HepG2 (cell line): ENCODE results near the gene SV2B. TPM values are rescaled to one million over a fixed set of nuclear protein-coding genes. Genes with fewer than 3 reads are reported as not detected.

ENCODE experiments used
- ATAC-seq: fragments of 200-7000 bp; cut with Tn5 transposase; 3 replicates; pipeline ENCODE4 v1.9.1; 2020; ENCODE audit warnings: mild to moderate bottlenecking, moderate library complexity
- BruUV-seq: library from RNA; stranded (reverse); fragments of 400-500 nt; replicated peaks from 2 replicates; lab custom pipeline; 2021; lab: Mats Ljungman, UMichigan
- CTCF ChIA-PET: fragments of 300-600 bp; formaldehyde crosslinking; extraction: SDS; loops from one replicate; lab custom pipeline; 2021; ENCODE audit warnings: low total read pairs, inconsistent platforms, low intra/inter-chr PET ratio; lab: Yijun Ruan, JAX
- POLR2A ChIA-PET: fragments of 350-600 bp; sonication (Branson Sonifier 250); formaldehyde crosslinking; loops from one replicate; lab custom pipeline; 2020; ENCODE audit warnings: antibody characterized with exemption, inconsistent platforms; lab: Yijun Ruan, JAX
- DNase-seq: peaks from one replicate; pipeline ENCODE4 v3.0.0-alpha.2; 2015; ENCODE audit warnings: low spot score
- FAIRE-seq: peaks from 3 replicates; lab custom pipeline; 2011; peaks lifted over from hg19 to GRCh38; lab: Jason Lieb, UNC
- H2AFZ ChIP-seq: one replicate; pipeline ENCODE4 v1.6.1; 2011; ENCODE audit warnings: low read length, inconsistent platforms
- H3K27ac ChIP-seq: fragments of 300-600 bp; 3 replicates; pipeline ENCODE4 v1.8.0; 2011; ENCODE audit warnings: mixed run types, mild to moderate bottlenecking, mixed read lengths, low read length, inconsistent platforms; ENCODE audit not compliant: insufficient read depth; ENCODE audit errors: extremely low read length
- H3K27me3 ChIP-seq, 2 experiments: fragments of 200-600 bp in 1 of 2; 2 replicates in 1 of 2; 3 replicates in 1 of 2; pipeline versions ENCODE4 v1.6.0 to v1.8.0; 2011; ENCODE audit warnings: low read length in 2 of 2, mild to moderate bottlenecking in 2 of 2, moderate library complexity in 2 of 2, inconsistent platforms in 1 of 2; ENCODE audit not compliant: insufficient read depth in 2 of 2, control insufficient read depth in 1 of 2
- H3K36me3 ChIP-seq, 2 experiments: fragments of 200-600 bp in 1 of 2; replicated peaks in 1 of 2; 2 replicates in 1 of 2; 3 replicates in 1 of 2; pipeline versions ENCODE4 v1.5.1 to v1.8.0; 2011; ENCODE audit warnings: low read length in 2 of 2, inconsistent platforms in 1 of 2; ENCODE audit not compliant: insufficient read depth in 2 of 2, control insufficient read depth in 1 of 2
- H3K4me1 ChIP-seq: 2 replicates; pipeline ENCODE4 v1.5.1; 2012; ENCODE audit warnings: low read length, inconsistent platforms; ENCODE audit not compliant: insufficient read depth
- H3K4me2 ChIP-seq: 2 replicates; pipeline ENCODE4 v1.6.0; 2011; ENCODE audit warnings: low read depth, low read length, inconsistent platforms
- H3K4me3 ChIP-seq, 3 experiments: fragments of 200-600 bp in 1 of 3; sonication (generic), shearing (Covaris generic) in 1 of 3; replicated peaks in 1 of 3; 2 replicates each; pipeline ENCODE4 v1.5.1; 2011 to 2016; ENCODE audit warnings: low read length in 3 of 3, inconsistent platforms in 2 of 3, low read depth in 2 of 3, mild to moderate bottlenecking in 2 of 3, control low read depth in 1 of 3, mixed read lengths in 1 of 3; ENCODE audit not compliant: insufficient read depth in 1 of 3
- H3K79me2 ChIP-seq: one replicate; pipeline ENCODE4 v1.6.1; 2011; ENCODE audit warnings: low read length, inconsistent platforms; ENCODE audit not compliant: insufficient read depth
- H3K9ac ChIP-seq: 2 replicates; pipeline ENCODE4 v1.6.0; 2011; ENCODE audit warnings: mild to moderate bottlenecking, low read depth, low read length, inconsistent platforms; ENCODE audit not compliant: insufficient read depth
- H3K9me3 ChIP-seq: 2 replicates; pipeline ENCODE4 v1.5.1; 2012; ENCODE audit warnings: mild to moderate bottlenecking, low read length
- H4K20me1 ChIP-seq: 2 replicates; pipeline ENCODE4 v1.6.0; 2011; ENCODE audit warnings: inconsistent platforms, mild to moderate bottlenecking, low read length, moderate library complexity; ENCODE audit not compliant: insufficient read depth
- AFF4 ChIP-seq: sonication (generic); formaldehyde crosslinking; IDR thresholded peaks from 2 replicates; pipeline ENCODE4 v1.4.0; 2020; ENCODE audit warnings: missing genetic modification reagents
- AHR ChIP-seq: IDR thresholded peaks from 2 replicates; pipeline ENCODE4 v1.6.1; 2018; ENCODE audit warnings: missing genetic modification reagents, missing compliant biosample characterization
- ASH2L ChIP-seq: fragments of 300-600, 200-600 bp; sonication (generic); IDR thresholded peaks from 2 replicates; pipeline ENCODE4 v1.7.0; 2017; ENCODE audit warnings: low read depth, mild to moderate bottlenecking, moderate library complexity, mixed read lengths, low read length; ENCODE audit not compliant: insufficient read length
- GABPB1 ChIP-seq: IDR thresholded peaks from 2 replicates; pipeline ENCODE4 v1.6.1; 2016; ENCODE audit warnings: mild to moderate bottlenecking, missing genetic modification reagents, moderate library complexity, missing compliant biosample characterization
- JUND ChIP-seq: sonication (generic); formaldehyde crosslinking; IDR thresholded peaks from 2 replicates; pipeline ENCODE4 v1.8.0; 2022; ENCODE audit warnings: mild to moderate bottlenecking, missing genetic modification reagents
- NFKB2 ChIP-seq: sonication (generic); formaldehyde crosslinking; IDR thresholded peaks from 2 replicates; pipeline ENCODE4 v1.4.0; 2020; ENCODE audit warnings: missing genetic modification reagents, borderline replicate concordance
- ONECUT2 ChIP-seq: sonication (generic); formaldehyde crosslinking; IDR thresholded peaks from 2 replicates; pipeline ENCODE4 v1.4.0; 2020; ENCODE audit warnings: missing genetic modification reagents
- RAD21 ChIP-seq: fragments of 450-650 bp; formaldehyde crosslinking; IDR thresholded peaks from 2 replicates; pipeline ENCODE4 v1.5.0; 2020; ENCODE audit warnings: mild to moderate bottlenecking
- RARG ChIP-seq: sonication (generic); formaldehyde crosslinking; IDR thresholded peaks from 2 replicates; pipeline ENCODE4 v1.4.0; 2020; ENCODE audit warnings: low read depth, mild to moderate bottlenecking, missing genetic modification reagents
- SP4 ChIP-seq: sonication (generic); formaldehyde crosslinking; IDR thresholded peaks from 2 replicates; pipeline ENCODE4 v1.8.1; 2023; ENCODE audit warnings: mild to moderate bottlenecking, missing genetic modification reagents
- STAG1 ChIP-seq: sonication (generic); formaldehyde crosslinking; IDR thresholded peaks from 2 replicates; pipeline ENCODE4 v1.4.0; 2020; ENCODE audit warnings: missing genetic modification reagents
- ZNF552 ChIP-seq: sonication (generic); formaldehyde crosslinking; IDR thresholded peaks from 2 replicates; pipeline ENCODE4 v1.9.0; 2022; ENCODE audit warnings: missing genetic modification reagents, mild to moderate bottlenecking, borderline replicate concordance
- ZNF614 ChIP-seq: IDR thresholded peaks from 2 replicates; pipeline ENCODE4 v1.6.1; 2018; ENCODE audit warnings: missing biosample characterization, missing genetic modification reagents, inconsistent platforms, borderline replicate concordance
- ZNF674 ChIP-seq: sonication (generic); formaldehyde crosslinking; IDR thresholded peaks from 2 replicates; pipeline ENCODE4 v1.5.0; 2020; ENCODE audit warnings: low read depth, mild to moderate bottlenecking, missing genetic modification reagents
- WGBS: methylation state at CpG from one replicate; pipeline ENCODE4 v1.1.6; 2017; ENCODE audit warnings: low lambda C conversion rate; 5-methylcytosine and 5-hydroxymethylcytosine counted together
- in situ Hi-C: cut with HindIII; loops from 2 replicates; pipeline ENCODE4 v1.10.0; 2017; ENCODE audit warnings: low pct_unique_long_range_greater_than_20kb; ENCODE audit not compliant: extremely low pct_ligation_motif_present
- intact Hi-C: fragments of 100-400 bp; cut with micrococcal nuclease; formaldehyde crosslinking; loops from one replicate; pipeline ENCODE4 v1.10.0; 2022; ENCODE audit not compliant: unreplicated experiment
- polyA plus RNA-seq, 8 experiments: library from polyadenylated mRNA; depleted of rRNA in 3 of 8; stranded (reverse) in 7 of 8; unstranded in 1 of 8; fragments of >200 nt; fragmentation: Illumina TruSeq in 4 of 8; extraction: Trizol in 4 of 8; gene quantifications; 2 replicates each; pipeline versions ENCODE4 v1.2.1 to v1.2.3, GENCODE V29; 2011 to 2016; ENCODE audit warnings: low read depth in 4 of 8, missing spikeins in 1 of 8, mixed read lengths in 1 of 8; ENCODE audit not compliant: insufficient read depth in 1 of 8
- total RNA-seq, 5 experiments: library from RNA; depleted of rRNA; stranded (reverse); fragments of >200 nt; fragmentation: Illumina TruSeq; extraction: Trizol; gene quantifications; 2 replicates each; pipeline ENCODE4 v1.2.3, GENCODE V29; 2016; ENCODE audit warnings: low read depth in 1 of 5
- TF ChIP-seq, protein P1 (sequence below): sonication (generic); formaldehyde crosslinking; IDR thresholded peaks from 2 replicates; pipeline ENCODE4 v1.4.0; 2020; ENCODE audit warnings: missing genetic modification reagents

Gene SV2B
- total and polyA plus RNA-seq, 2 of the 13 experiments (the other 11 are each of a cell fraction or from before 2014, with no cell fraction given) = not detected

DNA sequence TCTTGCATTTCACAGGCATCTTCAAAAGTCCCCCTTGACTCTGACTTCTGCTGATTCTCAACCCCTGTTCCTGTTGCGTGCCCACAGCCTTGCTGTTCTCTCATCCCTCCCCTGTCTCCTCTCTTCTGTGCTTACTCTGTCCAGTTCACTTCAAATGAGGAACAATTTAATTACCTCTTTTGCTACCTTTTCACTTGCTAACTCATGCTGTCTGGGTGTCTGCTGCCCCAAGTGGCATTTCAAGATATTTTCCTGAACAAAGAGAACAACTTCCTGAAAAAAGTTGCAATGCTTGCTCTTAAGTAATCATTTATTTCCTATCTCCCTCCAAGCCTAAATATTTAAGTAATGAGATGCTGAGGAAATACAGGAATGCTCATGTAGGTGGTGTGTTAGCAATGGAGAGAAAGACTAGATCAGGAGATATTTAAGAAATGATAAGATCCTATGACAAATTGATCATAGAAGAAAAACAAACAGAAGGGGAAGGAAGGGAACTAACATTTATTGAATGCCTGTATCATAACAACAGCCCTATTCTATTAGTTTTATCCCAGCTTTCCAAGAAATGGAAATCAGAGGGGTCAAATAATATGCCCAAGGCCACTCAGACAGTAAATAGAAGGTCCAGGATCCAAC lies 42.2 kb downstream of the SV2B start:
- POLR2A ChIA-PET = no interaction called here
- peaks cover 0 to 4% of the 10 kb centered on the region in 2 experiments; a peak in 1 of 5 replicates for H3K27me3 ChIP-seq

DNA sequence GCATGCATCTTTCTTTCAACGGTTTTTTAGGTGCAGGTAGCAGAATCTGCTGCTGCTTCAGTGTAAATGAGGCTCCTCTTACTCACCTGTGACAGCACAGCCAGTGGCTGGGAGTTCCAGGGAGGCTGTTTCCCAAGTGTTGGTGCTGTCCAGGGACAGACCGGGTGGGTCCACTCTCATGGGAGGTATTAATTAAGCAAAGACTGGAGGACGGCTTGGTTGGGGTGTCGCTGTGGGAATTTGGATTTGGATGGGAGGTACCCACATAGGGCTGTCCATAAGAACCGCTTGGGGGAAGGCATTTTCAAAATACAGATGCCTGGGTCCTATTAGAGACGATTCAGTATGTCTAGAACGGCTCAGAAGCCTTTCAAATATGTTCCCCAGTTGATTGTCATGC lies 42.9 kb downstream of the SV2B start:
- H3K4me3 ChIP-seq = no peak overlapping the region
- no peak for ATAC-seq
- H2AFZ ChIP-seq = no peak overlapping the region
- no peaks in the 10 kb centered on the region for H3K4me1 ChIP-seq
- H3K9me3 ChIP-seq = no peaks in the 10 kb centered on the region
- 4% methylated on average over 5 of the region's 7 CpGs for WGBS
- no peak for DNase-seq
- no peaks in the 10 kb centered on the region for H4K20me1 ChIP-seq
- no peaks in the 10 kb centered on the region for H3K36me3 ChIP-seq
- peaks cover 0 to 4% of the 10 kb centered on the region in 2 experiments; a peak in 1 of 5 replicates for H3K27me3 ChIP-seq
- no peaks in the 10 kb centered on the region for H3K79me2 ChIP-seq
- FAIRE-seq = no peak
- CTCF ChIA-PET = no interaction called here
- no peak overlapping the region for H3K27ac ChIP-seq
- no peak overlapping the region for H3K4me2 ChIP-seq
- POLR2A ChIA-PET = no interaction called here
- no peak overlapping the region for H3K9ac ChIP-seq
- no TSS peak for BruUV-seq
- intact Hi-C loops (no loop called here), in situ Hi-C loops (no loop called here)
- TF ChIP-seq AFF4 (CRISPR knock-in tag) (no peak), JUND (CRISPR knock-in tag) (no peak), RARG (no peak), ZNF552 (CRISPR knock-in tag) (no peak), GABPB1 (no peak), SP4 (CRISPR knock-in tag) (no peak), NFKB2 (CRISPR knock-in tag) (no peak), AHR (CRISPR knock-in tag) (no peak), ONECUT2 (CRISPR knock-in tag) (no peak), RAD21 (no peak), ZNF614 (CRISPR knock-in tag) (no peak), ASH2L (no peak)
- TF ChIP-seq, protein P1, sequence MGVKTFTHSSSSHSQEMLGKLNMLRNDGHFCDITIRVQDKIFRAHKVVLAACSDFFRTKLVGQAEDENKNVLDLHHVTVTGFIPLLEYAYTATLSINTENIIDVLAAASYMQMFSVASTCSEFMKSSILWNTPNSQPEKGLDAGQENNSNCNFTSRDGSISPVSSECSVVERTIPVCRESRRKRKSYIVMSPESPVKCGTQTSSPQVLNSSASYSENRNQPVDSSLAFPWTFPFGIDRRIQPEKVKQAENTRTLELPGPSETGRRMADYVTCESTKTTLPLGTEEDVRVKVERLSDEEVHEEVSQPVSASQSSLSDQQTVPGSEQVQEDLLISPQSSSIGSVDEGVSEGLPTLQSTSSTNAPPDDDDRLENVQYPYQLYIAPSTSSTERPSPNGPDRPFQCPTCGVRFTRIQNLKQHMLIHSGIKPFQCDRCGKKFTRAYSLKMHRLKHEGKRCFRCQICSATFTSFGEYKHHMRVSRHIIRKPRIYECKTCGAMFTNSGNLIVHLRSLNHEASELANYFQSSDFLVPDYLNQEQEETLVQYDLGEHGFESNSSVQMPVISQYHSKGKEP = no peak

More for the DNA sequence above, 42.2 kb downstream of the SV2B start:
- Histone ChIP-seq H2AFZ (no peak overlapping the region), H3K4me3 (no peak overlapping the region), H3K36me3 (no peaks in the 10 kb centered on the region), H3K27ac (no peak overlapping the region), H3K4me1 (no peaks in the 10 kb centered on the region), H3K4me2 (no peak overlapping the region), H3K79me2 (no peaks in the 10 kb centered on the region), H3K9ac (no peak overlapping the region), H4K20me1 (no peaks in the 10 kb centered on the region), H3K9me3 (no peaks in the 10 kb centered on the region)
- CTCF ChIA-PET = no interaction called here
- no TSS peak for BruUV-seq
- in situ Hi-C loops = no loop called here
- FAIRE-seq (peak; percentile 54), DNase-seq (peak; percentile 6), ATAC-seq (no peak; the same call in 2 of the 3 replicates)
- TF ChIP-seq STAG1 (CRISPR knock-in tag) = peak; percentile 22; the same call in 1 of the 2 replicates
- TF ChIP-seq ZNF674 (CRISPR knock-in tag) = no peak
- intact Hi-C loops = no loop called here
- WGBS = 0% methylated on average over 1 of the region's 1 CpG
